DMS53 (cell line): ENCODE data around the gene DLST.
A peak's percentile ranks its signal among the peaks of the same experiment; 100 is the strongest.

ENCODE experiments used
- DNase-seq: peaks from one replicate; lab custom pipeline; 2025; lab: John Stamatoyannopoulos, UW

Gene DLST

DNA sequence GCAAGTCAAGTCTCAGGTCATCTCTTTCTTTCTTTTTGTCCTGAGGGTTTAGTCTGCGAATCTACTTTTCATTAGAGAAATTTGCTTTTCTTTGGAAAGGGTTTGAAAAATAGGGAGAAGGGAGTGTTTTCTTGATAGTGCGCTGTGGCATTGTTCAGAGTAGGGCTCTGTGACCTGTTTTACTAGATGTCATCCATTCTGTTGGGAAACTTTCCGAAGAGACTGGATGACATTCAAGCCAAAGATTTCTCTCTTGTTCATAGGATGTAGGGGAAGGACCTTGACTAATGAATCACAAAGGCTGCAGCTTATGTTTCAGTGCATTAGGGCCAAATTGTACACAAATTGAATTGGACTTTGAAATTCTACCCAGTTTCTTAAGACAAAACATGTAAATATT, 14.7 kb downstream of the DLST start:
- DNase-seq, result no peak

DNA sequence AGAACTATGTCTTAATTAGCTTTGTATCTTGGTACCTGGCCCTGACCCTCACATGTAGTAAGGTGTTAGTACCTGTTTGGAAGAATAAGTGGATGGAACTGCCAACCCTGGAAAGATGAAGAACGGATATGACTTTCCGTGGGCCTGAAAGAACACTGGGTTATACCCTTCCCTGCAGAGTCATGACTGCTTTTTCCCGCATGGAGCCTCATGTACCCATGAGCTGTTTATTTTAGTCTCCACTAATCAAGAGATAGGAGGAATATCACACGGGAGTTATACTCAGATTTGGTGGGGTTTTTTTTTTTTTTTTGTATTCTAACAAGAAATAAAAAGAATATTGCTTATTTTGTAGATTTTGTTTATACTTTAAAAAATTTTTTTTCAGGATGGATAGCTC, 15.9 kb downstream of the DLST start:
- DNase-seq, result no peak

DNA sequence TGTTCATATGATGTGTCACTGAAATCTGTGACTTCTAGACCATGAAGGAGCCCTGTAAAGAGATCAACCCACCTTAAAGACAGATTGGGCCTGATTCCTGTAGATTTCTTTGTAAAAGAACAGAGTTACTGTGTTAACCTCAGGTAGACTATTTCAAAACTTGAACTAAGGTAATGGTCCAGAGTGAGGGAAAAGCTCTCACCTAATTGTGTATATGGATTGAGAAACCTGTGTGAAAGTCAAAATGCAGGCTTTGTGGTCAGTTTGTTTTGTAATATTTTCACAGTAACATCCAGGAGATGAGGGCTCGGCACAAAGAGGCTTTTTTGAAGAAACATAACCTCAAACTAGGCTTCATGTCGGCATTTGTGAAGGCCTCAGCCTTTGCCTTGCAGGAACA, 16.4 kb downstream of the DLST start:
- no peak for DNase-seq

DNA sequence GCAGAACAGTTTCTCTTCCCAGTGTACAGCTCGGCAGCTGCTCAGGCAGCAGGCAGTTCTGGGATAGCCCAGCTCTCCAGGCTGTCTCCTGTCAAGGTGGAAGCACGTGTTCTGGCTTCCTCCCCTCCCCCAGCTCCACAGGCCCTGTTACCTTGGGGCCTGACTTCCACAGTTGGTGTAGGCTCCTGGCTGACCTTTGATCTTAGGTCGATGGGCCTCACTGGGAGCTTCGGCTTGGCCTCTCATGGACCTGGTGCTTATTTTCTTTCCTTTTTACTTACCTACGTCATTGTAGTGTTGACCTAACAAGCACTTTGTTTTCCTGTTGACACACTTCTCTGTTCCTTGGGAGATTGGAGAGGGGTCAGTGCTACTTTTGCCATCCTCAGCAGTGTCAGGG, 17.0 kb downstream of the DLST start:
- DNase-seq, result peak; percentile 15

DNA sequence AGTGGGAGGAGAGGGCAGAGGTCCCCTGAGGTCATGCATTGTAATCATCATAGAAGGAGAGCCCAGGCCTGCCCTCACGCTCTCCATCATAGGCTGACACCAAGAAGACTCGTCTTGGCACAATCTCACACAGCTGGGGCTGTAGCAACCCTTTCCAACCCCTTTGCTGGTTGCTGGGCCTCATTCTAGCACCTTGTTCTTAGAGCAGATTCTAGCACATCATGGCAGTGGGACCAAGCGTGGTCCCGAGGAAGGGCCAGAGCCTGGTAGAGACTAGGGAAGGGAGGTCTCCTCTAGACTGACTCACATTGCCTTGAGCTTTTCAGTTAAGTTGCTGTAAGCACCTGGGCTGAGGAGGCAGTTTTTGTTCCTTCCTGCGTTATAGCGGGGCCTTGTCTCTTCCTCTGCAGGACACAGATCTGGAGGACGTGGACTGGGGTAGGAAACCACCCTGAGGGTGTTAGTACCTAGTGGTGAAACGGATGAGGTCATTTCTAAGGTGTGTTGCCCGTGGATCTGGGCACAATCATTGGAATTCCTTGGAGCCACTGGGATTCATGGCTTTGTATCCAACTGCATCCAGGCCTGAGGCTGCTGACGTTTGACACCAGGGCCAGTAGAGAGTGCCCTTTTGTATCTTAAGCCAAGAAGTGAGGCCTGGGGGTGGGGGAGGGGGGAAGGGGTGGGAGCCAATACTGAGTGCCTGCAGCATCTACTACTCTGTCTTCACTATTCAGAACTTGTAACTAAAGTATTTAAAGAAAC, 21.4 kb downstream of the DLST start:
- DNase-seq, result no peak

DNA sequence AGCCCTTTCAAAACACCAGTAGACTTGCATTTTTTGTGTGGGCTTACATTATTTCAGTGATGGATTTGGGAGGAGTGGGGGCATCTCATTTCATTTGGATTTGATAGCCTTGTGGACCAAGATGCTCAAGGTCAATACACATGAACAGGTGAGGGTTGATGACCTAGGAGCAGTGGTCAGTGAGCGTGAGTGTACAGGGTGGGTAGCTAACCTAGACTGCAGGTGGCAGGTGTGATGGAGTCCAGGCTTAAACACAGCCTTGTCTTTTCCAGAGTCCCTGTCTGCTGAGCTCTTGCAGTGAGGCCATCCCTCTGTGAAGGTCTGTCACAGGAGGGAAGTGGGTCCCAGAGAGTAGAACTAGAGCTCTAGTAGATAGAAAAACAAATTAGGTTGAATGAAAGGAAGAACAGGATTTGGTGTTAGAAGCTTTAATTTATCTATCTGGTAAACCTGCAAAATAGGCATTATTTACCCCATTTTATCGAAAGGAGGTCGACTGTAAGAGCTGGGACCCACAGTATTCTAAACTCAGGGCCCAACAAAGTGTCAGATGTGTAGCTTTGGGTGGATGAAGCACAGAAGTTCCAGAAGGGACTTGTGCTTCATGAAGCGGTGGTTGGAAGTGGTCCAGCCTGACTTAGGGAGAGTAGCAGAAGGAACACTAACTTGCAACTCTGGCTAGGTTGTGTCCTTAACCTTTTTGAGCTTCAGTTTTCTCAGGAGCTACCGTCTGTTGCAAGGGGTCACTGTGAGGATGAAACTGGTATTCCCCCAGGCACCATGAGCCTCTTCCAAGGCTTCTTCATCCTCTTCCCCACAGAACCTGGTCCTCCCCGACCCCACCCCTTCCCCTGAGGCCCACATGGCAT, 23.2 kb downstream of the DLST start:
- no peak for DNase-seq

DNA sequence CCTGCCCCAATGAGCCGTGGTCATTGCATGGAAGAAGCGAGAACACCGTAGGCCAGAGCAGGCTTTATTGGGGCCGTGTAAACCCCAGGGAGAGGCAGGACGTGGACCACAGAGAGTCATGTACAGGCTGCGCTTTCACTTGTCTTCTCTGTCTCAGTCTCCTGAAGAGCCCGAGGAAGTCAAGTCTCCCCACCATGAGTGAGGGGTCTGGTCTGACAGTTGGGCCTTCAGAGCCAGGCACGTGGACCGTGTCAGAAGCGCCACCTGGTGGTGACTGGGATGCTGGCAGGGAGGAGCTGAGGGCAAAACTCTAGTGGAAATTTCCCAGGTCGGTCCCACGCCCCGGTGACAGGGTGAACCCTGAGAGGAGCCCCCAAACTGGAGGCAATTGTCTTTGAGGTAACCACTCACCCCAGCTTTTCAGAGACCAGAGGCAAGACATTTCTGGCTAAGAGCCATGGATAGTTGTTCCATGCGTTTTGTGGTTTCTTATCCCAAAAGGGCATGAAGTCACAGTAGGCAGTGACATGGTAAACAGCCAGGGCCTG, 24.0 kb downstream of the DLST start:
- DNase-seq, result peak; percentile 61

DNA sequence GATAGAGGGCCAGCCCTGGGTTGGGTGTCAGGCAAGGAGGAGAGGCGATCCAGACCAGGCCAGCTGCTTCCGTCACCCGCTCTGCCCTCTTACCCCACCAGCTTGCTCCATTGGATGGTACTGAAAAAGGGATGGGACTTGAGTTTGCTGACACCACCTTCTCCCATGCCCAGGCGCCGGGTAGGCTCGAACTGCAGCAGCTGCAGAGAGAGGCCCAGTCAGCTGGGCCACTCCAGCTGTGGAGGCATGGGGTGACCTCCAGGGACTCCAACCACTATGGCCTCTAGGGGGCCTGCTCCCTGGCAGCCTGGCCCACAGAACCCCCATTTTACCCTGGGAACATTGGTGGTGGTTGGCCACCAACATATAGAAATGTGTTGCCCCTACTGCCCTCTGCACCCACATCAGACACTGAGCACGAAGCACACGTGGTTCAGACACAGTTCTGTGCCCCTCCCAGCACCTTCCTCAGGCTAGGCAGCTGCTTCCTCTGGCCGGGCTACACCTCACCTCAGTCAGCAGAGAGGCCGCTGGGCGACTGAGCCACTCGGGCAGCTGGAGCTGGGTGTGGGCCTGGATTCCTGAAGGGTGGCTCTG, 25.3 kb downstream of the DLST start:
- DNase-seq, result peak; percentile 21

DNA sequence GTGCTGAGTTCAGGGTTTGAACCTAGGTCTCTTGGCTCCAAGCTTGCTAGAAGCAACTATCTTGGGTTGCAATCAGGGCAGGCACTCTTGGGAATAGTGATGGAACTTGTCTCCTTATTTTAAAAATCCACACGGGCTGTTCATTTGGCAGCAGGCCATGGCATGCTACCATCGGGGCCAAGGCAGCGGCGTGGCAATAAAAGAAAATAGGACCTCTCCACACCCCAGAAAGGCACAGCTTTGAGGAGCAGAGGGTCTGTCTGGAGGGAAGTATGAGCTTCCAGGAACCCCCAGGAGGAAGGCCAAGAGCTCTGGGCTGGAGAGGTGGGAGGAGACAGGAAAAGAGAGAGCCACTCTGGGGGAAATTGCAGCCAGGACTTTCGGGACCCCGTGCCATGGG, 26.0 kb downstream of the DLST start:
- no peak for DNase-seq

DNA sequence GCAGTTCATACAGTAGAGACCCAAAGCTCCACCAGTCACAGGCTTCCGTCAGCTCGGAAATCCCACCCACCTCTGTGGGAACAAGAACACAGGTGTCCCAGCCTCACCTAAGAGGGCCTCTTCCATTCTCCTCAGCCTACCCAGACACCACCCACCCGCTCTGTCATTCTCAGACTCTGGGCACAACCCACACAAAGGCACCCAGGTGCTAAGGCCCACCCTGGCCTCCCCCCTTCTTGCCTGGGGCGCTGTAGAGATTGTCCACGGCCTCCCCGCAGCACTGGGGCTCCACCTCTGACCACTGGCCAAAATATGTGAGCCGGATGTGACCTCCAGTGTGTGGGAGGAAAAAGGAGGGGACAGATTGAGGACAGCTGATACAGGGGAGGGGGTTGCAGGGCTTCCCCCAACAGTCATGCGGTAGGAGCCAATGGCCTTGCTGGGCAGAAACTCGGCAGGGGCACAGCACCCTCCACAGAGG, 27.2 kb downstream of the DLST start:
- DNase-seq, result no peak

DNA sequence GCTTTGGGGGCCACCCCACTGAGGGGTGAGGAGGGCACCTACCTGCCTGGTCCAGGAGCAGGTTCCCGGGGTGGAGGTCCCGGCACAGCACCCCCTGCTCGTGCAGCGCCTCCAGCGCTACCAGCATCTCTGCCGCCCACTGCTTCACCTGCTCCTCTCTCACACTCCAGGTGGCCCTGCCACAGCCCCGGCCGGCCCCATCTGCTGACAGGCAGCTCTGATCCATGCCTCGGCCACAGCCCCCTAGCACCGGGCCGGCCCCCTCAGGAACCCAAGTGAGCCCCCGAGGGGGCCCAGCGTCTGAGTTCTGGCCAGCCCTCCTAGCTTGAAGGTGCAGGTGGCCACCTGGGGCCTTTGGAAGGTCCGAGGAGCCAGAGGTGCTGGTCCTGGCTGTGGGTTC, 27.8 kb downstream of the DLST start:
- no peak for DNase-seq

DNA sequence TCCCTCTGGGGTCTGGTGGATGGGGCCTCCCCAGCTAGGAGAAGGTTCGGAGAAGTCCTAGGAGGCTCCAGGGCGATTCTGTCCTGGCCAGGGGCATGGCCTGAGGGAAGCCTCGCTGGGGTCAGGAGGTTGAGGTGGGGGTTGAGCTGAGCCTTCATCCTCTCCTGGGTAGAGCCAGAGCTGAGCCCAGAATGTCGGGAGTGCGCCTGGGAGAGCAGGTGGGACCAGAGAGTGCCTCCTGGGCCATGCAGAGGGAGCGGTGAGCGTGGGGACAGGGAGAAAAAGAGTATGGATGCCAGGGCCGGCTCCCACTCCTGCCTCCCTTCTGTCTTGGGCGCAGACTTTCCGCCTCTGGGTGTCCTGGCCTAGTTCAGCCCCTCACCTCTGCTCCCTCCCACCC, 28.2 kb downstream of the DLST start:
- no peak for DNase-seq

DNA sequence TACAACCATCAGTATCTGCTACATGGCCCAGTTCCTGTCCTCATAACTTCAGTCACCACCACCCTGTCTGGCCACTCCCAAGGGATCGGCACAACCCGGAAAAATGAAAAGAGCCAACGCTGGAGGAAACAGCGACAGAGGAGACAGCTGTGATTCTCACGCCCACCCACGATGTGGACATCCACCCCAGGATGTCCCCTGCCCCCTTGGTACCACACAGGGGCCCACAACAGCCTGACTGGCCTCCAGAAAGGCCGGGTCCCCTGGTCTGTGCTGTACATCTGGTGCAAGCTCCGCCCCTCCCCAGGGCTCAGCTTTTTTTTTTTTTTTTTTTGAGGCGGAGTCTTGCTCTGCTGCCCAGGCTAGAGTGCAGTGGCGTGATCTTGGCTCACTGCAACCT, 28.8 kb downstream of the DLST start:
- no peak for DNase-seq

DNA sequence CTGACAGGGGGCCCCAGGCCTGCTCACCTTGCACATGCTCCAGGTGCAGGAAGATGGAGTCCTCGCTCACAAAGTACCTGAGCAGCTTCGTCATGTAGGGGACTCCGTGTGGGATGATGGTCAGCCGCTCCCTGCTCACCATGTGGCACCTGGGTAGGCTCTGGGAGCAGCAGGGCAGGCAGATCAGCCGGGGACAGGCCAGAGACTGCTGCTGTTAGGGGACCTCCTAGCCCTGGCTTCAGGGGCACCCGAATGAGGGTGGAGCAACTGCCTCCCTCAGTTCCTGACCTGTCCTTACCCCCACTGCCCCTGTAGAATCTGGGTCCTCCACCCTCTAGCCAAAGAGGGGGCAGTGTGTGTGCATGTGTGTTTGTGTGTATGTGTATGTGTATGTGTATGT, 29.5 kb downstream of the DLST start:
- DNase-seq, result no peak

DNA sequence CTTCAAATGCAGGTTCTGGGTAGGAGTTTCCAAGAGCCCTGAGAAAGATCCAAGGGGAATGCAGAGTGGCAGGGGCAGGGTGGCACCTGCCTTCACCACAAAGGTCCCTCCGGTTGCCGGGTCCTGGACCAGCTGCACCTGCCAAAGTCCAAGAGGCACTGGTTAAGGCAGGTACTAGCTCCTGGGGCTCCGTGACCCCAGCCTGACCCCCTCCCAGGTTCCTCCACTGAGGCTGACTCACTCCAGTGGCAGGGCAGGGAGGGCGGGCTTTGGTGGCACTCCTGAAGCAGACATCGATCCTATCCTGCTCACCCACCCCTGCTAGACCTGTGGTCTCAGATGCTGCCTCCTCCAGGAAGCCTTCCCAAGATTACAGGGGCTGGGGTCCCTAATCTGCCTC, 30.0 kb downstream of the DLST start:
- DNase-seq, result no peak

DNA sequence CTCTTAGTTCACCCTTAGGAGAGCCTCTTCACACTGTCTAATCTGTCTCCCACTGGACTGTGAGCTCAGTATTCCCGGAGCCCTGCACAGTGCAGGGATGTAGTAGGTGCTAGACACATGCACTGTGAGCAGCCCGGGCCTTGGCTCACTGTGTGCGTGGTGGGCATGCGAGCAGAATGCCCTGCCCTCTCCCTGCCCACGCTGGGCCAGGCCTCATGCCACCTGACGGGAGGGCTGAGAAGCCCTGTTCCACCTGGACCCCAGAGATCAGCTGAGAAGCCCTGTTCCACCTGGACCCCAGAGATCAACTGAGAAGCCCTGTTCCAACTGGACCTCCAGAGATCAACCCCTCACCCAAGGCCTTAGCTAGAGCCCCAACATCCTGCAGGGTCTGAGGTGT, 30.4 kb downstream of the DLST start:
- no peak for DNase-seq

DNA sequence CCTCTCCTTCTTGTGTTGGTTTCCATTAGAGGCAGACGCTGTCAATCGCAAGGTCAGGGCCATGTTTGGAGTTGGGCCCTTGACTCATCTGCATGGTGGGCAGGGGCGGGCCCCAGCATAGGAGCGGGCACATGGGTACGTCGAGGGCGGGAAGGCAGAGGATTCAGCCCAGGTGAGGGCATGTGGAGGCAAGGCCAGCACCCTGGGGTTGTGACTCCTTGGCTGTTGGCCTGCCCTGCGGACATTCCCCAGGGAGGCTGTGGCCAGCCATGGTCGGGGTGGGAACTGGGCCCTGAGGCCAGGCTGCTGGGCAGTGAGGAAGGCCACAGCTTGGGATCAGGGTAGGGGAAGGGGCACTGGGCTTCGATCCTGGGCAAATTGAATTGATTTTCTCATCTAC, 31.1 kb downstream of the DLST start:
- DNase-seq, result no peak

DNA sequence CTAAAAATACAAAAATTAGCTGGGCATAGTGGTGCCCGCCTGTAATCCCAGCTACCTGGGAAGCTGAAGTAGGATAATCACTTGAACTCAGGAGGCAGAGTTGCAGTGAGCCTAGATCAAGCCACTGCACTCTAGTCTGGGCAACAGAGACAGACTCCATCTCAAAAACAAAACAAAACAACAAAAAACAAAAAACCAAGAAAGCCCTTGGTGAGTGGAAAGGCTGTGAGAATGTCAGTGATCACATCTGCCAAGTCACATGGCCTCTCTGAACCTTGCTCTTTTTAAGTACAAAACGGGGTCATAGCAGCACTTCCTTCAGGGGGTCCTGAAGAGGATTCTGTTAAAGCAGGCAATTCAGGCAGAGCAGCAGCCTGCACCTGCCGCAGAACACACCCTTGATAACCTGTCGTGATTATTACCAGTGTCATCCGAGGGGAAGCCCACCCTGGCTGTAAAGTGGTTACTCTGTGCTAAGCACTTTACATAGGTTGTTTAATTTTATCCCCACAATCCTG, 31.7 kb downstream of the DLST start:
- DNase-seq, result no peak

DNA sequence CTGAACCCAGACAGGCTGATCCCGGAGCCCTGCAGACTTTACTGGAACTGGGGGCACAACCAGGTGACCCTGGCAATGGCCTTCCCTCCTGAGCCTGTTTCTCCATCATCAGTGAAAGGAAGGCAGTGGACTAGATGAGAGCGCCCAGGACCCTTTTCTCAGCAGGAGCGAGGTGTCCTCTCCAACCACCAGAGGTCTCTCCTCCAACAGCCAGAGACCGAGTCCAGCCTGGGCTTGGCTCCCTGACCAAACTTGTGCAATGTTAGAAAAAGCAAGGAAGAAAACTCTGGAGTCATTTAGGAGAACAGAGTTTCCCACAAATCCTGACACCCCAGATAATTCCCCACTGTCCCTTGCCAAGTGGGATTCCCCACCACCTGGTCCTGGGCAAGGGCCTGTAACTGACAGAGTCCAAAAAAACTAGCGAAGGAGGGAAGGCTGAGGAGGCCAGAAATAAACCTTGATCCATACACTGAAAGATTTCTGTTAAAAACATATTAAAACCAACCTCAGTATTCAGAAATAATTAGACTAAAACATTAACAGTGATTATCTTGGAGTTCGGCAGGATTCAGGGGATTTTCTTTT, 32.4 kb downstream of the DLST start:
- peak; percentile 64 for DNase-seq

DNA sequence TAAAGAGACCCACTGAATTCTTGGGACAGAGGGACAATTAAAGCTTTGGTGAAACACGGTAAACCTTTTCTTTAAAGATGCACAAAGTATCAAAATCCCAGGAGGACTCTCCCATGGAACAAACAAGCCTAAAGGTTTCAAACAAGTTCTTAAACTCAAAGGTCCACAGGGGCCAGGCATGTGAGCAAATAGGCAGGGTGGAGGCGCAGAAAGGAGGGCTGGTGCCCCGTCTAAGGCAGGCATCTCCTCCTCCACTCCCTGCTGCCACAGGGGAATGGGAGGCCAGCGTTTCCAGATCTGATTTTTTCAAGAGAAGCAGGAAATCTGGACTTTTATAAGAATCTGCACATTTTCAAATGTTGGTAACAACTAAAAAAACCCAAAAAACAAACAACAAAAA, 33.7 kb downstream of the DLST start:
- DNase-seq, result no peak

DNA sequence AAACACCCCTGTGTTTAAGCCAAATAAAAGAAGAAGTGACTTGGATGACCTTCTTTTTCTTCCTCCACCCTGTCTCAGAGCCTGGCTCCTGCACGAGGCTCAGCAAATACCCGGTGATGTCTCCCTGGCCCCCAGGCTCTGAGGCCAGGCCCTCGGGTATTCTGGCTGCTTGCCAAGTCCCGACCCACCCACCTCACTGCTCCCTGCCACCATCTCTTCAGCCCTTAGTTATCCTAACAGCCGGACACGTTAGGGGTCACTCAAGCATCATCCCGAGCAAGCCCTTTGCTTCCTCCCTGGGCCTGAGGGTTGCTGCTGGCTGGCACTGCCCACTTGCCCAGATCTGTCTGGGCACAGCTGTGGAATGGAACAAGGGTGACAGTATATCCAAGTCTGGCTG, 34.1 kb downstream of the DLST start:
- no peak for DNase-seq

DNA sequence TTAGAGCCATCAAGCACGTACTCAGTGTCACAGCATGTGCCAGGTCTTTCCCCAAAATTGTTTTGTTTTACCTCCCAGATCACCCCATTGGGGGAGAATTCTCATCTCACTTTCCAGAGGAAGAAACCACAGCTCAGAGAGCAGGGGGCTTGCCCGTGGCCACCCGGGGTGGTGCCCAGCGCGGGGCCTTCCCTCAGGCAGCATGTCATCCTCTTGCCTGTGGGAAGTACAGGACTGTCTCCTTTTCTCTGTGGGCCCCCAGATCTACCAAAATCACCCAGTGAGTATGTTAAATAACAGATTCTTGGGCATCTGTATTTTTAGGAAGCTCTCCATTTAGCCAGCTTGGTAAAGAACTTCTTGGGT, 35.4 kb downstream of the DLST start:
- no peak for DNase-seq
